Heart left ventricle (tissue), 16 donors: ENCODE results near the gene HS3ST3B1. TPM values are rescaled to one million over a fixed set of nuclear protein-coding genes. Genes with fewer than 3 reads are reported as not detected.

Source experiments
- ATAC-seq, 4 donors: fragments of 200-7000 bp; cut with Tn5 transposase; one replicate each; pipeline ENCODE4 v1.9.1; 2020 to 2022; ENCODE audit warnings: moderate library complexity in 4 of 4, mild to moderate bottlenecking in 3 of 4, moderate number of reproducible peaks in 1 of 4
- DNase-seq, 5 donors: peaks; one replicate each; pipeline ENCODE4 v3.0.0-alpha.2; 2020
- H3K27ac ChIP-seq, 12 donors: fragments of 200-600 bp; sonication (generic) in 4 of 12; one replicate each; pipeline versions ENCODE4 v1.5.0 to v1.8.0; 2016 to 2022; ENCODE audit warnings: mild to moderate bottlenecking in 2 of 12
- H3K27me3 ChIP-seq, 9 donors: fragments of 200-600 bp; sonication (generic) in 2 of 9; one replicate each; pipeline versions ENCODE4 v1.5.1 to v1.8.0; 2016 to 2022; ENCODE audit warnings: mild to moderate bottlenecking in 3 of 9
- H3K36me3 ChIP-seq, 9 donors: fragments of 200-600 bp; sonication (generic) in 2 of 9; one replicate each; pipeline versions ENCODE4 v1.5.0 to v1.8.0; 2018 to 2022; ENCODE audit warnings: mild to moderate bottlenecking in 2 of 9
- H3K4me1 ChIP-seq, 12 donors: fragments of 200-600 bp; sonication (generic) in 4 of 12; one replicate each; pipeline versions ENCODE4 v1.5.0 to v1.8.0; 2016 to 2022; ENCODE audit warnings: mild to moderate bottlenecking in 3 of 12
- H3K4me3 ChIP-seq, 12 donors: fragments of 200-600 bp; sonication (generic) in 4 of 12; one replicate each; pipeline versions ENCODE4 v1.5.0 to v1.8.0; 2017 to 2022; ENCODE audit warnings: mild to moderate bottlenecking in 9 of 12, moderate library complexity in 4 of 12
- H3K9me3 ChIP-seq, 12 donors: fragments of 200-600 bp; sonication (generic) in 4 of 12; one replicate each; pipeline versions ENCODE4 v1.5.0 to v1.8.0; 2016 to 2022; ENCODE audit warnings: mild to moderate bottlenecking in 1 of 12
- CTCF ChIP-seq, 12 donors: fragments of 200-600 bp; sonication (generic) in 4 of 12; IDR thresholded peaks; one replicate each; pipeline versions ENCODE4 v1.5.0 to v1.8.0; 2018 to 2022; ENCODE audit warnings: antibody characterized with exemption in 12 of 12, mild to moderate bottlenecking in 5 of 12
- POLR2A ChIP-seq, 2 donors: fragments of 450-650 bp; IDR thresholded peaks; one replicate each; pipeline ENCODE4 v1.6.1; 2017; ENCODE audit warnings: antibody characterized with exemption in 2 of 2, mild to moderate bottlenecking in 2 of 2, moderate library complexity in 2 of 2
- WGBS, 4 donors: extraction: QIAGEN DNeasy Blood & Tissue Kit in 2 of 4; methylation state at CpG; one replicate each; pipeline versions ENCODE4 v1.1.5 to v1.1.7; 2013 to 2018; 5-methylcytosine and 5-hydroxymethylcytosine counted together
- intact Hi-C, 10 donors: fragments of 100-400 bp; cut with DNase I; formaldehyde crosslinking; loops; one replicate each; pipeline versions ENCODE4 v1.11.1 to v1.14.2; 2022
- polyA plus RNA-seq, 2 donors: library from polyadenylated mRNA; stranded (reverse); fragments of 200-250 nt; gene quantifications; one replicate each; pipeline ENCODE4 v1.2.3, GENCODE V29; 2013
- total RNA-seq, 9 donors: library from RNA; depleted of rRNA in 2 of 9; stranded (reverse); fragments of >200 nt in 2 of 9; fragmentation: NEBNext Ultra II Directional in 3 of 9; extraction: Animal tissue kit (Norgen Biotek cat#: 25700) in 3 of 9; gene quantifications; one replicate each; pipeline versions ENCODE4 v1.1.0 to v1.2.4, GENCODE V29; 2016 to 2023
- donor health status: ischemic (EF 13 %, LVEDD 7.1; RV severe dilation, severe dysfunction).
- donor health status: healthy with polysubstance abuse.
- donor health status: DM: no; HTN: yes; CAD: no.
- donor health status: DM: no; HTN: no; CAD: no.
- donor health status: ischemic (EF 25% LVEDD 6.9; RV normal size, moderate dysfunction).
- donor health status: ischemic (EF 25% LVEDD 5.7; RV mildly dilated, moderate dysfunction).
- donor health status: healthy.
- donor health status: DM: yes; HTN: yes; CAD: no.
- donor health status: ischemic (EF 35%, LVEDD 5.7; RV mildly dilated, moderate dysfunction).
- donor health status: nonischemic (EF 11% LVEDD 7.7; RV severe dilation, severe dysfunction).
- donor health status: DM: yes; HTN: yes; CAD: no.
- donor health status: PGD.
- donor health status: ischemic (EF 29% LVEDD 5.4; RV normal size, mild dysfunction).
- donor health status: nonischemic (EF 23%, LVEDD 6.1; RV moderate dilation, normal function).

The HS3ST3B1 gene
- total and polyA plus RNA-seq, 11 donors = 0.61 to 3.9 (median 2.9) TPM

GRCh38 chr17:14270508-14270907 is 30.4 kb upstream of the HS3ST3B1 start:
- TF ChIP-seq POLR2A (IDR thresholded peaks at IDR 0.05) = no peak
- no peak for TF ChIP-seq CTCF (IDR thresholded peaks at IDR 0.05)
- Histone ChIP-seq H3K36me3 (no peaks in the 10 kb centered on the region), H3K9me3 (peaks cover 0 to 17% (median 0%) of the 10 kb centered on the region in 12 donors), H3K27me3 (peaks cover 0 to 6% (median 0%) of the 10 kb centered on the region in 9 donors), H3K4me1 (no peaks in the 10 kb centered on the region), H3K4me3 (no peak overlapping the region), H3K27ac (no peak overlapping the region)
- no peak for ATAC-seq
- WGBS, 4 donors = 55 to 71% (median 58%) methylated on average over 2 of the region's 2 CpGs
- intact Hi-C loops = no loop called here
- no peak for DNase-seq

- Histone ChIP-seq H3K4me3 (no peak overlapping the region), H3K27me3 (peaks cover 0 to 12% (median 0%) of the 10 kb centered on the region in 9 donors), H3K4me1 (no peaks in the 10 kb centered on the region), H3K36me3 (no peaks in the 10 kb centered on the region), H3K9me3 (peaks cover 0 to 17% (median 0%) of the 10 kb centered on the region in 12 donors), H3K27ac (no peak overlapping the region)
- intact Hi-C loops = no loop called here
- 61 to 82% (median 76%) methylated on average over 2 of the region's 2 CpGs for WGBS, 4 donors
- DNase-seq (no peak), ATAC-seq (no peak)
- TF ChIP-seq CTCF (IDR thresholded peaks at IDR 0.05) (no peak), POLR2A (IDR thresholded peaks at IDR 0.05) (no peak)
These were observed 24.2 kb upstream of the HS3ST3B1 start for GRCh38 chr17:14276535-14277250.

GRCh38 chr17:14281530-14281929 is 19.4 kb upstream of the HS3ST3B1 start:
- intact Hi-C loops = no loop called here
- DNase-seq (no peak), ATAC-seq (no peak)
- Histone ChIP-seq H3K9me3 (no peaks in the 10 kb centered on the region), H3K27me3 (peaks cover 0 to 31% (median 3%) of the 10 kb centered on the region in 9 donors), H3K27ac (no peak overlapping the region), H3K36me3 (no peaks in the 10 kb centered on the region), H3K4me3 (no peak overlapping the region), H3K4me1 (no peaks in the 10 kb centered on the region)
- TF ChIP-seq POLR2A (IDR thresholded peaks at IDR 0.05) (no peak), CTCF (IDR thresholded peaks at IDR 0.05) (no peak)
- WGBS, 4 donors = 80 to 99% (median 97%) methylated on average over 3 of the region's 3 CpGs

GRCh38 chr17:14282726-14283125 is 18.2 kb upstream of the HS3ST3B1 start:
- peaks cover 0 to 31% (median 3%) of the 10 kb centered on the region in 9 donors for H3K27me3 ChIP-seq
- no peaks in the 10 kb centered on the region for H3K36me3 ChIP-seq
- no peaks in the 10 kb centered on the region for H3K4me1 ChIP-seq
- no peak overlapping the region for H3K27ac ChIP-seq
- 75 to 86% (median 79%) methylated on average over 2 of the region's 2 CpGs for WGBS, 4 donors
- ATAC-seq (no peak), DNase-seq (no peak)
- H3K4me3 ChIP-seq = no peak overlapping the region
- TF ChIP-seq CTCF (IDR thresholded peaks at IDR 0.05) = no peak
- no peak for TF ChIP-seq POLR2A (IDR thresholded peaks at IDR 0.05)
- H3K9me3 ChIP-seq = no peaks in the 10 kb centered on the region
- intact Hi-C loops = no loop called here
